ENCODE data around the gene LTA. TPM values are rescaled to one million over a fixed set of nuclear protein-coding genes. Genes with fewer than 3 reads are reported as not detected.

Gene LTA
- total and polyA plus RNA-seq, 3 donors from 2014 or later, result 1.3 to 2.6 (median 2.0) TPM

- WGBS, 2 donors, result 3 to 4% methylated on average over 15 of the region's 15 CpGs
- Histone ChIP-seq H3K36me3 (ENCODE audit: low read depth, missing control alignments) (no peaks in the 10 kb centered on the region), H3K4me1 (peaks cover 15% of the 10 kb centered on the region), H3K27me3 (no peaks in the 10 kb centered on the region), H3K9me3 (no peaks in the 10 kb centered on the region), H3K4me3 (peak overlapping the region; percentile 61 to 85), H3K27ac (peak overlapping the region; percentile 91 to 99)
- TF ChIP-seq CTCF (IDR thresholded peaks at IDR 0.05) (no peak), POLR2A (IDR thresholded peaks at IDR 0.05) (no peak)
- intact Hi-C loops (cut with DNase I; ENCODE audit: low total_unique reads), result no loop called here
- DNase-seq, result no peak
These were observed 49.3 kb downstream of the LTA start for GRCh38 chr6:31621320-31621939.

- intact Hi-C loops (cut with DNase I; ENCODE audit: low total_unique reads), result no loop called here
- TF ChIP-seq CTCF (IDR thresholded peaks at IDR 0.05), result no peak
- Histone ChIP-seq H3K4me1 (peaks cover 15% of the 10 kb centered on the region), H3K27me3 (no peaks in the 10 kb centered on the region), H3K27ac (peak overlapping the region; percentile 91 to 99), H3K4me3 (peak overlapping the region; percentile 61 to 85), H3K36me3 (ENCODE audit: low read depth, missing control alignments) (no peaks in the 10 kb centered on the region), H3K9me3 (no peaks in the 10 kb centered on the region)
- 13 to 16% methylated on average over 4 of the region's 4 CpGs for WGBS, 2 donors
- DNase-seq, result no peak
These were observed 49.9 kb downstream of the LTA start for GRCh38 chr6:31621991-31622390.

GRCh38 chr6:31622684-31623091, 50.6 kb downstream of the LTA start:
- no peak for DNase-seq

More at GRCh38 chr6:31622684-31623091, 50.6 kb downstream of the LTA start:
- WGBS, 2 donors, result 42 to 51% methylated on average over 10 of the region's 10 CpGs
- Histone ChIP-seq H3K27ac (peak overlapping the region in 1 of 2 donors; percentile 91), H3K4me3 (no peak overlapping the region), H3K36me3 (ENCODE audit: low read depth, missing control alignments) (no peaks in the 10 kb centered on the region), H3K9me3 (no peaks in the 10 kb centered on the region), H3K27me3 (no peaks in the 10 kb centered on the region), H3K4me1 (peaks cover 15% of the 10 kb centered on the region)
- no peak for TF ChIP-seq POLR2A (IDR thresholded peaks at IDR 0.05)
- TF ChIP-seq CTCF (IDR thresholded peaks at IDR 0.05), result no peak
- intact Hi-C loops (cut with DNase I; ENCODE audit: low total_unique reads), result no loop called here

Small RNA genes lying within 50 kb of the gene (small RNA-seq; reads per million reads assigned to genes)
- gene SNORA38 (27.6 to 30.7 reads per million in 2 donors), gene SNORD117 (434 to 581 reads per million in 2 donors), gene SNORD84 (0 reads per million in 2 donors), gene UQCRHP1 (0 reads per million in 2 donors)

Other genes with a start within 250 kb of the LTA start
Only the 30 nearest of the 34 such genes appear.
- 100 to 1,000 TPM; 425 to 439 TPM for gene HLA-B, start 215.1 kb upstream of the LTA start, total RNA-seq
- gene HLA-B, start 215.1 kb upstream of the LTA start, polyA plus RNA-seq (ENCODE audit: insufficient read depth, low read depth, low replicate concordance), result 943 TPM
- 10 to 100 TPM; 24.7 to 28.2 TPM for gene MICA, start 168.7 kb upstream of the LTA start, total RNA-seq
- gene MICA, start 168.7 kb upstream of the LTA start, polyA plus RNA-seq (ENCODE audit: insufficient read depth, low read depth, low replicate concordance), result 18.2 TPM
- gene MICB, start 74.1 kb upstream of the LTA start, total RNA-seq, result 1 to 10 TPM; 4.4 to 5.4 TPM
- gene MICB, start 74.1 kb upstream of the LTA start, polyA plus RNA-seq (ENCODE audit: insufficient read depth, low read depth, low replicate concordance), result 4.1 TPM
- not detected for gene MCCD1, start 43.3 kb upstream of the LTA start, total RNA-seq
- gene MCCD1, start 43.3 kb upstream of the LTA start, polyA plus RNA-seq (ENCODE audit: insufficient read depth, low read depth, low replicate concordance), result not detected
- gene DDX39B, start 30.3 kb upstream of the LTA start, total RNA-seq, result 100 to 1,000 TPM; 312 to 360 TPM
- 250 TPM for gene DDX39B, start 30.3 kb upstream of the LTA start, polyA plus RNA-seq (ENCODE audit: insufficient read depth, low read depth, low replicate concordance)
- 1 to 10 TPM; 3.3 to 6.9 TPM for gene ATP6V1G2, start 25.7 kb upstream of the LTA start, total RNA-seq
- 4.7 TPM for gene ATP6V1G2, start 25.7 kb upstream of the LTA start, polyA plus RNA-seq (ENCODE audit: insufficient read depth, low read depth, low replicate concordance)
- 10 to 100 TPM; 51.2 to 55.3 TPM for gene NFKBIL1, start 24.7 kb upstream of the LTA start, total RNA-seq
- gene NFKBIL1, start 24.7 kb upstream of the LTA start, polyA plus RNA-seq (ENCODE audit: insufficient read depth, low read depth, low replicate concordance), result 25.9 TPM
- gene TNF, start 3.3 kb downstream of the LTA start, total RNA-seq, result under 1 TPM; 0.24 to 0.31 TPM
- gene TNF, start 3.3 kb downstream of the LTA start, polyA plus RNA-seq (ENCODE audit: insufficient read depth, low read depth, low replicate concordance), result 1.1 TPM
- 1 to 10 TPM in 1 of 2 donors, not detected in 1; 2.0 TPM for gene LTB, start 10.1 kb downstream of the LTA start, total RNA-seq
- 7.2 TPM for gene LTB, start 10.1 kb downstream of the LTA start, polyA plus RNA-seq (ENCODE audit: insufficient read depth, low read depth, low replicate concordance)
- gene LST1, start 14.0 kb downstream of the LTA start, total RNA-seq, result 1 to 10 TPM in 1 of 2 donors, under 1 TPM in 1; 0.71 to 1.2 TPM
- gene LST1, start 14.0 kb downstream of the LTA start, polyA plus RNA-seq (ENCODE audit: insufficient read depth, low read depth, low replicate concordance), result 13.0 TPM
- 1 to 10 TPM in 1 of 2 donors, not detected in 1; 2.6 TPM for gene NCR3, start 20.7 kb downstream of the LTA start, total RNA-seq
- 1.7 TPM for gene NCR3, start 20.7 kb downstream of the LTA start, polyA plus RNA-seq (ENCODE audit: insufficient read depth, low read depth, low replicate concordance)
- 1 to 10 TPM; 2.9 to 6.3 TPM for gene AIF1, start 42.9 kb downstream of the LTA start, total RNA-seq
- gene AIF1, start 42.9 kb downstream of the LTA start, polyA plus RNA-seq (ENCODE audit: insufficient read depth, low read depth, low replicate concordance), result 34.8 TPM
- 100 to 1,000 TPM; 288 to 301 TPM for gene PRRC2A, start 48.4 kb downstream of the LTA start, total RNA-seq
- 473 TPM for gene PRRC2A, start 48.4 kb downstream of the LTA start, polyA plus RNA-seq (ENCODE audit: insufficient read depth, low read depth, low replicate concordance)
- gene BAG6, start 80.4 kb downstream of the LTA start, total RNA-seq, result 100 to 1,000 TPM; 654 to 710 TPM
- 861 TPM for gene BAG6, start 80.4 kb downstream of the LTA start, polyA plus RNA-seq (ENCODE audit: insufficient read depth, low read depth, low replicate concordance)
- gene APOM, start 83.6 kb downstream of the LTA start, total RNA-seq, result 1 to 10 TPM; 7.5 to 9.8 TPM
- gene APOM, start 83.6 kb downstream of the LTA start, polyA plus RNA-seq (ENCODE audit: insufficient read depth, low read depth, low replicate concordance), result 27.9 TPM
- gene C6orf47, start 88.5 kb downstream of the LTA start, total RNA-seq, result 10 to 100 TPM; 13.9 to 17.8 TPM
- gene C6orf47, start 88.5 kb downstream of the LTA start, polyA plus RNA-seq (ENCODE audit: insufficient read depth, low read depth, low replicate concordance), result 11.9 TPM
- gene GPANK1, start 92.7 kb downstream of the LTA start, total RNA-seq, result 10 to 100 TPM; 34.5 to 46.1 TPM
- gene GPANK1, start 92.7 kb downstream of the LTA start, polyA plus RNA-seq (ENCODE audit: insufficient read depth, low read depth, low replicate concordance), result 81.3 TPM
- 100 to 1,000 TPM; 397 to 421 TPM for gene CSNK2B, start 93.8 kb downstream of the LTA start, total RNA-seq
- gene CSNK2B, start 93.8 kb downstream of the LTA start, polyA plus RNA-seq (ENCODE audit: insufficient read depth, low read depth, low replicate concordance), result 523 TPM
- gene LY6G5B, start 97.7 kb downstream of the LTA start, total RNA-seq, result 10 to 100 TPM; 14.0 to 15.9 TPM
- 16.3 TPM for gene LY6G5B, start 97.7 kb downstream of the LTA start, polyA plus RNA-seq (ENCODE audit: insufficient read depth, low read depth, low replicate concordance)
- 10 to 100 TPM in 1 of 2 donors, 1 to 10 TPM in 1; 8.7 to 18.3 TPM for gene LY6G5C, start 108.8 kb downstream of the LTA start, total RNA-seq
- 14.0 TPM for gene LY6G5C, start 108.8 kb downstream of the LTA start, polyA plus RNA-seq (ENCODE audit: insufficient read depth, low read depth, low replicate concordance)
- 10 to 100 TPM; 77.0 to 85.9 TPM for gene ABHD16A, start 131.0 kb downstream of the LTA start, total RNA-seq
- gene ABHD16A, start 131.0 kb downstream of the LTA start, polyA plus RNA-seq (ENCODE audit: insufficient read depth, low read depth, low replicate concordance), result 108 TPM
- not detected for gene LY6G6F, start 134.6 kb downstream of the LTA start, total RNA-seq
- gene LY6G6F, start 134.6 kb downstream of the LTA start, polyA plus RNA-seq (ENCODE audit: insufficient read depth, low read depth, low replicate concordance), result 0.41 TPM
- gene LY6G6D, start 143.1 kb downstream of the LTA start, total RNA-seq, result not detected
- gene LY6G6D, start 143.1 kb downstream of the LTA start, polyA plus RNA-seq (ENCODE audit: insufficient read depth, low read depth, low replicate concordance), result not detected
- gene LY6G6C, start 149.5 kb downstream of the LTA start, total RNA-seq, result under 1 TPM in 1 of 2 donors, not detected in 1; 0.39 TPM
- 1.4 TPM for gene LY6G6C, start 149.5 kb downstream of the LTA start, polyA plus RNA-seq (ENCODE audit: insufficient read depth, low read depth, low replicate concordance)
- under 1 TPM; 0.74 to 0.94 TPM for gene MPIG6B, start 151.1 kb downstream of the LTA start, total RNA-seq
- gene MPIG6B, start 151.1 kb downstream of the LTA start, polyA plus RNA-seq (ENCODE audit: insufficient read depth, low read depth, low replicate concordance), result 1.3 TPM
- gene DDAH2, start 157.0 kb downstream of the LTA start, total RNA-seq, result 10 to 100 TPM; 19.6 to 38.0 TPM
- 50.8 TPM for gene DDAH2, start 157.0 kb downstream of the LTA start, polyA plus RNA-seq (ENCODE audit: insufficient read depth, low read depth, low replicate concordance)
- 10 to 100 TPM; 35.4 to 93.5 TPM for gene CLIC1, start 164.2 kb downstream of the LTA start, total RNA-seq
- gene CLIC1, start 164.2 kb downstream of the LTA start, polyA plus RNA-seq (ENCODE audit: insufficient read depth, low read depth, low replicate concordance), result 130 TPM
- gene MSH5, start 167.7 kb downstream of the LTA start, total RNA-seq, result 100 to 1,000 TPM in 1 of 2 donors, 10 to 100 TPM in 1; 77.6 to 135 TPM
- 36.2 TPM for gene MSH5, start 167.7 kb downstream of the LTA start, polyA plus RNA-seq (ENCODE audit: insufficient read depth, low read depth, low replicate concordance)
- gene SAPCD1, start 190.4 kb downstream of the LTA start, total RNA-seq, result 10 to 100 TPM; 10.4 to 11.6 TPM
- 5.9 TPM for gene SAPCD1, start 190.4 kb downstream of the LTA start, polyA plus RNA-seq (ENCODE audit: insufficient read depth, low read depth, low replicate concordance)
- 1 to 10 TPM; 3.1 to 6.3 TPM for gene VWA7, start 205.0 kb downstream of the LTA start, total RNA-seq
- 2.7 TPM for gene VWA7, start 205.0 kb downstream of the LTA start, polyA plus RNA-seq (ENCODE audit: insufficient read depth, low read depth, low replicate concordance)